Tracheal epithelial cell (primary cell): Measurements from ENCODE around the gene HAO2. TPM values are rescaled to one million over a fixed set of nuclear protein-coding genes. Genes with fewer than 3 reads are reported as not detected.

Experiments
- total RNA-seq: library from RNA; depleted of rRNA; stranded (reverse); fragments of >200 nt; gene quantifications from 2 replicates; pipeline ENCODE4 v1.2.1, GENCODE V29; 2014

The HAO2 gene
- not detected in 2 replicates for total RNA-seq

DNA sequence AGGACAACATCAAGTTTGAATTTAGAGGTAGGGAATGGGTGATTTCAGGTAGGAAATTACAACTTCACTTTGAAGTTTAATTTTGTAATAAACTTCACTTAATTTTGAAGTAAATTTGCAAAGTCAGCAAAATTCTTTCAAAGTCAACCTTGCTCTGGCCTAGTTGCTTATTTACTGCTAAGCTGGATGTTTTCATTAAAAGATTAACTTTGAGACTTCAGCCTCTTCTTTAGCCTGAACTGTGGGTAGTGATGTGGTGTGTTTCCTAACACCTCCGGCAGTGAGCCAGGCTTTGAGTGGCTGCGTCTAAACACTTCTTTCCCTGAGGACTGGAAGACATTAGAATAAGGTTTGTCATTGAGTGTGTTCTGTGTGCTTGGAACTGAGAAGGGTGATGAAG, at the start of gene HAO2:
Gene HAO2, plus strand, starts transcription at position 232 of the 400 bp plus-strand sequence. CDS start 12,301 bp downstream, outside the sequence.

DNA sequence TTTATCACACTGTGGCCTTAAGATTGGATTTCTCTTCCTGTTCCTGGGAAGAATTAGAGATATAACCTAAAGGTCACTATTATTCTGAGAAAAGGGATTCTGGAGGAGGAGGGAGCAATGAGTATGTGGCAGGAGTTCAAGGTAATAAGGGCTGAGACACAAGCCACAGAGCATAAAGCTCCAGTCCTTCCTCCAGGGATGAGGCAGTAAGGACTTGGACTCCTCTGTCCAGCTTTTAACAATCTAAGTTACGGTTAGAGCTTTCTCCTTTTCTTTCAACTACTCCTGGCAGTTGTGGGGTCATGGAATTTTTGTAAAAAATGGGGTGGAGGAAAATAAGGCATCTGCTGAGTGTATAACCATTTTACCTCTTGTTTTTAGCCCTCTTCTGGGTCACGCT, 46.4 kb downstream of the HAO2 start, which contains the start of gene HSD3B2:
Gene HSD3B2, plus strand, starts transcription at position 201 of the 400 bp plus-strand sequence. CDS start 270 bp downstream, outside the sequence.

Other genes with a start within 250 kb of the HAO2 start
- gene WARS2, start 228.1 kb upstream of the HAO2 start, total RNA-seq, result 12.0 and 16.8 TPM in 2 replicates
- not detected in 2 replicates for gene HSD3B2, start 46.4 kb downstream of the HAO2 start, total RNA-seq
- gene HSD3B1, start 138.4 kb downstream of the HAO2 start, total RNA-seq, result not detected in 2 replicates